Psoas muscle (tissue), 8 donors: ENCODE results near the gene CD27. TPM values are rescaled to one million over a fixed set of nuclear protein-coding genes. Genes with fewer than 3 reads are reported as not detected.
"Not testable (repeated sequence)": the region's sequence is repeated elsewhere in the genome, so short reads cannot be mapped to it uniquely, and the experiment has no call there.

Experiments used
- ATAC-seq, 4 donors: fragments of 200-7000 bp; cut with Tn5 transposase; one replicate each; pipeline ENCODE4 v1.9.1; 2020; ENCODE audit warnings: moderate library complexity in 3 of 4, mild to moderate bottlenecking in 2 of 4
- DNase-seq, 2 donors: peaks; one replicate each; pipeline ENCODE4 v3.0.0-alpha.2; 2020
- H3K27ac ChIP-seq: fragments of 200-600 bp; one replicate; pipeline ENCODE4 v1.8.0; 2022
- H3K27me3 ChIP-seq, 3 donors: fragments of 200-600 bp in 1 of 3; one replicate each; pipeline versions ENCODE4 v1.6.1 to v1.8.0; 2013 to 2022; ENCODE audit warnings: low read length in 2 of 3, mild to moderate bottlenecking in 2 of 3, moderate library complexity in 1 of 3; ENCODE audit not compliant: insufficient read depth in 3 of 3
- H3K36me3 ChIP-seq, 2 donors: fragments of 200-600 bp in 1 of 2; one replicate each; pipeline versions ENCODE4 v1.6.1 to v1.8.0; 2013 to 2022; ENCODE audit warnings: low read depth in 1 of 2, mild to moderate bottlenecking in 1 of 2, moderate library complexity in 1 of 2; ENCODE audit not compliant: insufficient read depth in 1 of 2
- H3K4me1 ChIP-seq: fragments of 200-600 bp; one replicate; pipeline ENCODE4 v1.8.0; 2022
- H3K4me3 ChIP-seq: fragments of 200-600 bp; one replicate; pipeline ENCODE4 v1.8.0; 2022; ENCODE audit warnings: mild to moderate bottlenecking
- H3K9me3 ChIP-seq: fragments of 200-600 bp; one replicate; pipeline ENCODE4 v1.8.0; 2022
- WGBS, 3 donors: extraction: QIAGEN DNeasy Blood & Tissue Kit; methylation state at CpG; one replicate each; pipeline versions ENCODE4 v1.1.6 to v1.1.7; 2013; 5-methylcytosine and 5-hydroxymethylcytosine counted together
- intact Hi-C, 2 donors: fragments of 100-400 bp; cut with DNase I; formaldehyde crosslinking; loops; one replicate each; pipeline versions ENCODE4 v1.11.0 to v1.14.2; 2022
- polyA plus RNA-seq, 3 donors: library from polyadenylated mRNA; stranded (reverse); fragments of 200-250 nt; gene quantifications; one replicate each; pipeline ENCODE4 v1.2.3, GENCODE V29; 2013
- total RNA-seq, 4 donors: library from RNA; stranded (reverse); fragmentation: NEBNext Ultra II Directional in 2 of 4; extraction: Animal tissue kit (Norgen Biotek cat#: 25700) in 2 of 4; gene quantifications; one replicate each; pipeline versions ENCODE4 v1.2.1 to v1.2.4, GENCODE V29; 2021 to 2023
- TF ChIP-seq, protein P1 (sequence below): fragments of 200-600 bp; IDR thresholded peaks from one replicate; pipeline ENCODE4 v1.8.0; 2022; ENCODE audit warnings: antibody characterized with exemption
- donor health status: healthy with polysubstance abuse.
- donor health status: DM: no; HTN: no; CAD: no; lungs with moderate emphysema.
- donor health status: Bipolar disorder and iron deficiency.
- donor health status: healthy.
- donor health status: DM: yes; HTN: yes; CAD: no.
- donor health status: DM: no; HTN: no; CAD: no.
- donor health status: DM: no; HTN: no; CAD: no.
- donor health status: DM: yes; HTN: yes; CAD: no.

The CD27 gene
- total and polyA plus RNA-seq, 7 donors, result 0.10 to 0.29 (median 0.28) TPM; not detected in 4

DNA sequence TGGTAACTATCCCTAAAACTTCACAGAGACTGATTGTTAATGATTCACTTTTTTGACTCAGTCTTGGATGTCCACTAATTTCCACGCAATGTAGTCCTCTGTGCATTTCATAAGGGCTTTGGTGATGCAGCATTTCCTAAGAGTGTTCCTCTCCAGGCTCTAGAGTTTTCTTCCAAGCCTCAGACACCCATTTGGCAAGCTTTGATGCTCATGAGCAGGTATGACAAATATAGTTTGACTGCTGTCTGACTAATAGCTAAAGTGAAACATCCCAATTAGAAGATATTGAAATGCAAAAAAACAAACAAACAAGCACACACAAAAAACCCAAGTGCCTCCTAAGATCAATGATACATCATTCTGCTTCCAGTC, 27.2 kb downstream of the CD27 start:
- H3K36me3 ChIP-seq, result no peaks in the 10 kb centered on the region
- WGBS, 3 donors, result 86 to 98% (median 92%) methylated on average over 1 of the region's 1 CpG
- no peaks in the 10 kb centered on the region for H3K27me3 ChIP-seq
- intact Hi-C loops, result no loop called here
- H3K9me3 ChIP-seq, result no peaks in the 10 kb centered on the region
- no peak for DNase-seq
- no peak for ATAC-seq
- H3K27ac ChIP-seq, result peak overlapping the region; percentile 95
- TF ChIP-seq, protein P1, sequence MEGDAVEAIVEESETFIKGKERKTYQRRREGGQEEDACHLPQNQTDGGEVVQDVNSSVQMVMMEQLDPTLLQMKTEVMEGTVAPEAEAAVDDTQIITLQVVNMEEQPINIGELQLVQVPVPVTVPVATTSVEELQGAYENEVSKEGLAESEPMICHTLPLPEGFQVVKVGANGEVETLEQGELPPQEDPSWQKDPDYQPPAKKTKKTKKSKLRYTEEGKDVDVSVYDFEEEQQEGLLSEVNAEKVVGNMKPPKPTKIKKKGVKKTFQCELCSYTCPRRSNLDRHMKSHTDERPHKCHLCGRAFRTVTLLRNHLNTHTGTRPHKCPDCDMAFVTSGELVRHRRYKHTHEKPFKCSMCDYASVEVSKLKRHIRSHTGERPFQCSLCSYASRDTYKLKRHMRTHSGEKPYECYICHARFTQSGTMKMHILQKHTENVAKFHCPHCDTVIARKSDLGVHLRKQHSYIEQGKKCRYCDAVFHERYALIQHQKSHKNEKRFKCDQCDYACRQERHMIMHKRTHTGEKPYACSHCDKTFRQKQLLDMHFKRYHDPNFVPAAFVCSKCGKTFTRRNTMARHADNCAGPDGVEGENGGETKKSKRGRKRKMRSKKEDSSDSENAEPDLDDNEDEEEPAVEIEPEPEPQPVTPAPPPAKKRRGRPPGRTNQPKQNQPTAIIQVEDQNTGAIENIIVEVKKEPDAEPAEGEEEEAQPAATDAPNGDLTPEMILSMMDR, result no peak
- no peak overlapping the region for H3K4me3 ChIP-seq
- H3K4me1 ChIP-seq, result peaks cover 18% of the 10 kb centered on the region

- Histone ChIP-seq H3K27me3 (no peaks in the 10 kb centered on the region), H3K9me3 (no peaks in the 10 kb centered on the region), H3K27ac (no peak overlapping the region), H3K4me3 (no peak overlapping the region), H3K4me1 (peaks cover 18% of the 10 kb centered on the region), H3K36me3 (no peaks in the 10 kb centered on the region)
- WGBS, 3 donors, result 72 to 86% (median 76%) methylated on average over 11 of the region's 11 CpGs
- TF ChIP-seq, protein P1, result no peak
- DNase-seq (no peak), ATAC-seq (no peak)
- intact Hi-C loops, result no loop called here
Observed at GRCh38 chr12:6472491-6472890, 27.7 kb downstream of the CD27 start.

DNA sequence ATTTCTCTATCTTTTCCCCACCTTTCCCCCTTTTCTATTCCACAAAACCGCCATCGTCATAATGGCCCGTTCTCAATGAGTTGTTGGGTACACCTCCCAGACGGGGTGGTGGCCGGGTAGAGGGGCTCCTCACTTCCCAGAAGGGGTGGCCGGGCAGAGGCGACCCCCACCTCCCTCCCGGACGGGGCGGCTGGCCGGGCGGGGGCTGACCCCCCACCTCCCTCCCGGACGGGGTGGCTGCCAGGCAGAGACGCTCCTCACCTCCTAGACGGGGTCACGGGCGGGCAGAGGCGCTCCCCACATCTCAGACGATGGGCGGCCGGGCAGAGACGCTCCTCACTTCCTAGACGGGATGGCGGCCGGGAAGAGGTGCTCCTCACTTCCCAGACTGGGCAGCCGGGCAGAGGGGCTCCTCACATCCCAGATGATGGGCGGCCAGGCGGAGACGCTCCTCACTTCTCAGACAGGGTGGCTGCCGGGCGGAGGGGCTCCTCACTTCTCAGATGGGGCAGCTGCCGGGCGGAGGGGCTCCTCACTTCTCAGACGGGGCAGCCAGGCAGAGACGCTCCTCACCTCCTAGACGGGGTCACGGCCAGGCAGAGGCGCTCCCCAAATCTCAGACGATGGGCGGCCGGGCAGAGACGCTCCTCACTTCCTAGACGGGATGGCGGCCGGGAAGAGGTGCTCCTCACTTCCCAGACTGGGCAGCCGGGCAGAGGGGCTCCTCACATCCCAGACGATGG, 30.6 kb downstream of the CD27 start:
- 89 to 91% (median 91%) methylated on average over 35 to 47 of the region's 48 CpGs for WGBS, 3 donors
- H3K4me1 ChIP-seq, DNase-seq, H3K36me3 ChIP-seq, H3K27ac ChIP-seq, H3K9me3 ChIP-seq, intact Hi-C loops, H3K27me3 ChIP-seq, H3K4me3 ChIP-seq, ATAC-seq: not testable (repeated sequence)

- TF ChIP-seq, protein P1, result no peak
- no peaks in the 10 kb centered on the region for H3K36me3 ChIP-seq
- H3K4me3 ChIP-seq, result no peak overlapping the region
- intact Hi-C loops, result no loop called here
- H3K4me1 ChIP-seq, result no peaks in the 10 kb centered on the region
- H3K9me3 ChIP-seq, result no peaks in the 10 kb centered on the region
- DNase-seq (no peak), ATAC-seq (no peak)
- no peaks in the 10 kb centered on the region for H3K27me3 ChIP-seq
- no peak overlapping the region for H3K27ac ChIP-seq
- 69 to 76% (median 74%) methylated on average over 3 of the region's 3 CpGs for WGBS, 3 donors
Observed at GRCh38 chr12:6476489-6476888, 31.7 kb downstream of the CD27 start.

DNA sequence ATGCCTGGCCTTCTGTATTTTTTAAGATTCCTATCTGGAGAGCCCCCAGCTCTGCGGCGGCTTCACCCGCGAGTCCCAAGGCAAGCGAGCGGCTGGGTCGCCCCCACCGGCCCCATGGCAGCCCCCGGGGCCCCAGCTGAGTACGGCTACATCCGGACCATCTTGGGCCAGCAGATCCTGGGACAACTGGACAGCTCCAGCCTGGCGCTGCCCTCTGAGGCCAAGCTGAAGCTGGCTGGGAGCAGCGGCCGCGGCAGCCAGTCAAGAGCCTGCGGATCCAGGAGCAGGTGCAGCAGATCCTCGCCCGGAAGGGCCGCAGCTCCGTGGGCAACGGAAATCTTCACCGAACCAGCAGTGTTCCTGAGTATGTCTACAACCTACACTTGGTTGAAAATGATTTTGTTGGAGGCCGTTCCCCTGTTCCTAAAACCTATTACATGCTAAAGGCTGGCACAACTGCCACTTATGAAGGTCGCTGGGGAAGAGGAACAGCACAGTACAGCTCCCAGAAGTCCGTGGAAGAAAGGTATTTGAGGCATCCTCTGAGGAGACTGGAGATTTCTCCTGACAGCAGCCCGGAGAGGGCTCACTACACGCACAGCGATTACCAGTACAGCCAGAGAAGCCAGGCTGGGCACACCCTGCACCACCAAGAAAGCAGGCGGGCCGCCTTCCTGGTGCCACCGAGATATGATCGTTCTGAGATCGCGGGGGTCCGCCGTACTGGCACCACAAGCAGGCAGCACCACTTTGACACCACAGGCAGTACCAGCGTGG, 33.0 kb downstream of the CD27 start:
- intact Hi-C loops, result not testable (repeated sequence)
- WGBS, 3 donors, result 88 to 91% (median 89%) methylated on average over 36 to 37 of the region's 37 CpGs

More for the DNA sequence above, 33.0 kb downstream of the CD27 start:
- H3K4me3 ChIP-seq, ATAC-seq, DNase-seq, H3K27me3 ChIP-seq, H3K36me3 ChIP-seq, H3K4me1 ChIP-seq, H3K9me3 ChIP-seq, H3K27ac ChIP-seq: not testable (repeated sequence)
